ENCODE data around the gene MMP2.

DNA sequence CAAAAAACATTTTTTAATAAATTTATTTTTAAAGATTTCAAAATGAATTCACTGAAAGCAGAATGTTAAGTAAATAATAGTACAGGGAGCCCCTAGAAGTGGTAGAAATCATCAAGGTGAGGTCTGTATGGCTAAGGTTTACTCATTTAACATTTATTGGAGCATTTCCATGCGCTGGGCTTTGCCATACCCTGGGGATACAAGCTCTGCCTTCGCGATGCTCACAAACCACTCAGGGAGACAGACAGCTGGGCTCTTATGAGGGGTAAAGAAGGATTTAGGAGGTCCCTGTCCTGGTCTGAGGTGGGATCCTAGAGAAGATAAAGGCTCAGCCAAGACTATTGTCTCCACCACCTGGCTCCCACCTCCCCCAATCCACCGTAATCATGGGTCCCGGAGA lies 18.6 kb downstream of the MMP2 start:
- TF ChIP-seq, protein P1, sequence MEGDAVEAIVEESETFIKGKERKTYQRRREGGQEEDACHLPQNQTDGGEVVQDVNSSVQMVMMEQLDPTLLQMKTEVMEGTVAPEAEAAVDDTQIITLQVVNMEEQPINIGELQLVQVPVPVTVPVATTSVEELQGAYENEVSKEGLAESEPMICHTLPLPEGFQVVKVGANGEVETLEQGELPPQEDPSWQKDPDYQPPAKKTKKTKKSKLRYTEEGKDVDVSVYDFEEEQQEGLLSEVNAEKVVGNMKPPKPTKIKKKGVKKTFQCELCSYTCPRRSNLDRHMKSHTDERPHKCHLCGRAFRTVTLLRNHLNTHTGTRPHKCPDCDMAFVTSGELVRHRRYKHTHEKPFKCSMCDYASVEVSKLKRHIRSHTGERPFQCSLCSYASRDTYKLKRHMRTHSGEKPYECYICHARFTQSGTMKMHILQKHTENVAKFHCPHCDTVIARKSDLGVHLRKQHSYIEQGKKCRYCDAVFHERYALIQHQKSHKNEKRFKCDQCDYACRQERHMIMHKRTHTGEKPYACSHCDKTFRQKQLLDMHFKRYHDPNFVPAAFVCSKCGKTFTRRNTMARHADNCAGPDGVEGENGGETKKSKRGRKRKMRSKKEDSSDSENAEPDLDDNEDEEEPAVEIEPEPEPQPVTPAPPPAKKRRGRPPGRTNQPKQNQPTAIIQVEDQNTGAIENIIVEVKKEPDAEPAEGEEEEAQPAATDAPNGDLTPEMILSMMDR (IDR thresholded peaks at IDR 0.05): no peak
- TF ChIP-seq POLR2A (IDR thresholded peaks at IDR 0.05): no peak

Measured in heart left ventricle (tissue), 13 donors.